ENCODE data around the gene TOR1A.

DNA sequence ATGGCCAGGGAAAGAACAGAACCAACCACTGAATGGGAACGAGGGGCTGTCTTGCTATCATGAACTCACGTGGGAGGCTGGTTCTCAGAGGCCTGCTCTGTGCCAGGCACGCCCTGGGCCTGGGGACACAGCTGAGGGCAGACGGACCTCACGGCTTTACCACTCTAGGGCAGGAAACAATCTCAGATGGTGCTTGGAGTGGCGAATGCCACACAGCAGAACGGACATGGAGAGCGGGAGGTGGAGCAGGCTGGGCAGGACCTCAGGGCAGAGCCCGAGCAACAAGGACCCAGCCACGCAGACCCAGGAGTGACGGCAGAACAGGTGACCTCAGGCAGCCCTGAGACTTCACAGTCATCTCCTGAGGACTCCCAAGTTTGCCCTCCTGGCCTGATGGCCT is 8.7 kb downstream of the TOR1A start:
- TF ChIP-seq ZNF274 (IDR thresholded peaks at IDR 0.05; ENCODE audit: low read depth, low read length): no peak
- TF ChIP-seq YY1 (IDR thresholded peaks at IDR 0.05; ENCODE audit: insufficient read depth, insufficient read length): no peak

Data from NT2/D1 (cell line).